GM19468 (cell line): ENCODE measurements around the gene MX1.
"Not testable (repeated sequence)": the region's sequence is repeated elsewhere in the genome, so short reads cannot be mapped to it uniquely, and the experiment has no call there.

Experiments used
- ATAC-seq: cut with Tn5 transposase; IDR thresholded peaks from one replicate; pipeline ENCODE4 v1.9.1; 2021; ENCODE audit warnings: mild to moderate bottlenecking, moderate library complexity, moderate number of reproducible peaks; ENCODE audit not compliant: unreplicated experiment; ENCODE audit errors: extremely low read depth

The MX1 gene

DNA sequence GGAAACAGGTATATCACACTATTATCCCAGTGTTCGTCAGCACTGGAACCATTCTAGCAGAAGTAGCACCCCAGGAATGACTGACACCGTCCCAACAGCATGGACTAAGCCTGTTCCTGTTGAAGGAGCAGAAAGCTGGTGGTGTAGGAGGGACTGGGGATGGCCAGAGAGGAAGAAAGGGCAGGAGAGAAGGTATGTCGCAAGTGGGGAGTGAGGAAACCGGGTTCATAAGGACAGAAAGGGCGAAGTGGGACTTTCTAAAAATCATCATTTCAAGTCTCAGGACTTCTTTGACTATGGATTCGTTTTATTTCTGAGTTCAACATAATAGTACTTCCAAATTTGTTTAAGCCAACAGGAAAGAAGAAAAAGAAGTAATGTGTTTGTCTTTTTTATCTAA lies 19.7 kb upstream of the MX1 start:
- ATAC-seq, result no peak

DNA sequence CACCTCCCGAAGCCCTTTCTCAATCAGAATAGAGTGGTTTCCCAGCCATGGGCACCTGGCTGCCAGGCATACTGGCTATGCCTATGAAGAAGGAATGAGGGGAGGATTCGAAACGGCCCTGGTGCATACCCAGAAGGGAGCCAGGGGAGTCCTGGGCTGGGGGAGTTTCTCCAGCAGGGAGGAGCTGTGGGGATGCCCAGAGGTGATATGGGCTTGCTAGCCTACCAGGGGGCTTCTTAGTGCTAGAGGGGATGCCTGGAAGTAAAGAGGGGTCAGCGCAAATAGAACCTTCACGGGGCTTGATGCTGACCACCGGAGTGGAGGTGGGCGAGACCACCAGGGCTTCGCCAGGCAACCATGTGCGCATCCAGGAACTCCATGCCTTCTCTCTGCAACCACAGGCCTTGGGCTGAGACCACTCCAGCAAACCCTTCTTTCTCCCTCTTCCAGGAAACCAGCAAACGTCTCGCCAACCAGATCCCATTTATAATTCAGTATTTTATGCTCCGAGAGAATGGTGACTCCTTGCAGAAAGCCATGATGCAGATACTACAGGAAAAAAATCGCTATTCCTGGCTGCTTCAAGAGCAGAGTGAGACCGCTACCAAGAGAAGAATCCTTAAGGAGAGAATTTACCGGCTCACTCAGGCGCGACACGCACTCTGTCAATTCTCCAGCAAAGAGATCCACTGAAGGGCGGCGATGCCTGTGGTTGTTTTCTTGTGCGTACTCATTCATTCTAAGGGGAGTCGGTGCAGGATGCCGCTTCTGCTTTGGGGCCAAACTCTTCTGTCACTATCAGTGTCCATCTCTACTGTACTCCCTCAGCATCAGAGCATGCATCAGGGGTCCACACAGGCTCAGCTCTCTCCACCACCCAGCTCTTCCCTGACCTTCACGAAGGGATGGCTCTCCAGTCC lies 18.2 kb upstream of the MX1 start:
- ATAC-seq, result no peak

DNA sequence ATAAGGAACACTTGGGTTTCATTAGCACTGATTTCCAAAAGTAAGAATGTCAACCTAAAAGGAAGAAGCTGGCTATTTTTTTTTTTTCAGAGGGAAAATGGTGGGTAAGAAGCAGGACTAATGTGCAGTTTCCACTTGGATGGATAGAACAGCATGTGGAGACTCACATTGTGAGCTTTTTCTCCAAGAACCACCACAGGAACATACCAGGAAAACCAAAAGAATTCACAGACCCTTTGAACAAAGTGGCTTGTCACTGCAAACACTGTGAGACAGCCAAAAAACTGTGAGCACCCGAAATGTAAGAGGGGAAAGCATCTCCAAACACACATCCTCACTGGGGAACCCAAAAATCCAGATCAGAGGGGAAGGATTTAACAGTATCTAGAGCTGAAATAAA lies 15.7 kb upstream of the MX1 start:
- no peak for ATAC-seq

DNA sequence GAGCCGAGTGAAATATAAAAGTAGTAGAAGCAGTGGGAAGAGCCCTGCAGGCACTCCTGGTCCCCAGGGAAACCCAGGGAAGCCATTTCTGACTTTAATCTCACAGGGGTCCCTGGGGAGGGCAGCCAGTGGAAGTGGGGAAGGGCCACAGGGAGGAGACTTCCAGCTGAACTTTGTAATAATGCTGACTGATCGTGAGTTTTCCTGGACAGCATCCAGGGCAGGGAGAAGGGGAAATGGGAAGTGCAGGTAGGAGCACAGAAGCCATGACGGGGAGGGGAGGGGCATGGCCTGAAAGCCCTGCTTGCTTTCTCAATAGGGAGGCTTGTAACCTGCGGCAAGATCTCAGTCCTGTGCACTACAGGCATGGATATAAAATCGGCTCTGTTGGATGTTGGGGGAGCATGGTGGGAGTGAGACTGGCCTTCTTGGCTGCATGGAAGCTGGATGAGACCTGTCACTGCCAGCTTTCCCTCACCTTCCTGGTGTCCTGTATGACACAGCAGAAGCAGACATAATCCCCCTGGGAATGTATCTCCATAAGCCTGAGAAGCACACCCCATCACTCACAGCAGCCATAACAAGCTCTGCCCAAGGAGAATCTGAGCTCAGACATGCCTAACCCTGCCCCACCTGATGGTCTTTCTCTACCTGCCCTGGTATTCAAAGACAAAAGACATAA lies 15.1 kb upstream of the MX1 start:
- no peak for ATAC-seq

DNA sequence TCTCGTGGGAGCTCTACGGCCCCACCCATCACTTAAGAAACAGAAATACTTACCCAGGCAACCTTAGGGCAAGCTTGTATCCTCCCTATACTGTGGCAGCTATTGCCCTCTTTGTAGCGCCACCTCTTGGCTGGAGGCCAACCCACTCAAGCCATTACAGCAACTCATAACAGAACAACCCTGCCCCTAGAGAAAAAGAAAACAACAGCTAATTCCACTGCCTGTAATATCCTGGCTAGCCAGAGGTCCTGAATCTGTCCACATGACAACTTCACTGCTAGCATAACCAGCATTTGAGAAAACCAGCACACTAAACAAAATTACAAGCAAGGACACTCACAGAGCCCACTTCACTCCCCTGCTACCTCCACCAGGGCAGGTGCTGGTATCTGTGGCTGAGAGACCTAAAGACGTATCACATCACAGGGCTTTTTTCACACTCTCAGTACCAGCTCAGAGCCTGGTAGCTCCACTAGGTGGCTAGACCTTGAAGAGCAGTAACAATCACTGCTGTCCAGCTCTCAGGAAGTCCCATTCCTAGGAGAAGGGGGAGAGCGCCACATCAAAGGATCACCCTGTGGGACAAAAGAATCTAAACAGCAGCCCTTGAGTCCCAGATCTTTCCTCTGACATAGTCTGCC lies 14.5 kb upstream of the MX1 start:
- ATAC-seq, result no peak

DNA sequence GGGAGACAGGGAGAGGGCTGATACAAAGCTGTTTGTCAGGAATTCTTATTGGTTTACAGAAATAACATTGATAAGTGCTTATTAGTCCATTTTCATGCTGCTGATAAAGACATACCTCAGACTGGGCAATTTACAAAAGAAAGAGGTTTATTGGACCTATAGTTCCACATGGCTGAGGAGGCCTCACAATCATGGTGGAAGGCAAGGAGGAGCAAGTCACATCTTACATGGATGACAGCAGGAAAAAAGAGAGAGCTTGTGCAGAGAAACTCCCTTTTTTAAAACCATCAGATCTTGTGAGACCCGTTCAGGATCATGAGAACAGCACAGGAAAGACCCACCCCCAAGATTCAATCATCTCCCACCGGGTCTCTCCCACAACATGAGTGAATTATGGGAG lies 8.5 kb upstream of the MX1 start:
- ATAC-seq, result not testable (repeated sequence)

DNA sequence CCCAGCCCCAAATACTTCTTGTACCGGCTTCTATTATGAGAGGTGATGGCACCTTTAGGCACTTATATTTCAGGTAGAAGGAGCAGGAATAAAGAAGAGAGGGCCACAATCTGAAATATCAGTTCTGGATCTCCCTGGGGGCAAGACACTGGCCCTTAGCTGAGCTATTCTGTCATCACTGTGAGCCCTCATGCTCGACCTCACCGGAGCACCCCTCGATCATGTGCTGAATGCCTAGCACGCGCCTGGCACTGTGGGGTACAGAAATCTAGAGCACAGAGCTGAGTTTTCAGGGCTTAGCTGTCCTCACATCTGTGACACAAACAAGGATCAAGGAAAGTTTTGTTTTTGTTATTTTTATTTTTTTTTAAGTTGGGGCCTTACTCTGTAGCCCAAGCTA lies 7.6 kb upstream of the MX1 start:
- no peak for ATAC-seq

DNA sequence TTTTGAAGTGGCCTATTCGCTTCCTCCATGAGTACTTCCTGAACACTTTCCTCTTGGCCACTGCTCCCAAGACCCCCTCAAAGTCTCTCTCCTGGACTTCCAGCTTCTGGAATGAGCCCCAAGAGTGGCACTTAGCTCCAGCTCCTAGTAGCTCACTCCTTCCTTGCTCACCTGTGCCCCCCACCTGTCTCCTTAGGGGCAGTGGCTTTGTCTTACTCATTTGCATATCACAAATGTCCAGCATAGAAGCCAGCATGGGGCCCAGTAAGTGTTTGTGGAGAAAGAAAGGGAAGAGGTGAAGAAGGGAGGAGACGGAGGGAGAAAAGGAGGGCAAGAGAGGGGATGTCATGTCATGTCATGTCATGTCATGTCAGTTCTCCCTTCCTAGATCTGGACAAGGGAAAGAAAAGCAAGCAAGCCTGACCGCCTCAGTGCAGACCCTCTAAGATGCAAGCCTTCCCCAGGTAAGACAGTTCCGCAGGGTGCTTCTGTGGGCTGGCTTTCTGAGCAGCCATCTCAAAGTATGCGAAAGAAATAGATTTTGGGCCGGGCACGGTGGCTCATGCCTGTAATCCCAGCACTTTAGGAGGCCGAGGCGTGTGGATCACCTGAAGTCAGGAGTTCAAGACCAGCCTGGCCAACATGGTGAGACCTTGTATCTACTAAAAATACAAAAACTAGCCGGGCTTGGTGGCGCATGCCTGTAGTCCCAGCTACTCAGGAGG lies 6.9 kb upstream of the MX1 start:
- no peak for ATAC-seq

DNA sequence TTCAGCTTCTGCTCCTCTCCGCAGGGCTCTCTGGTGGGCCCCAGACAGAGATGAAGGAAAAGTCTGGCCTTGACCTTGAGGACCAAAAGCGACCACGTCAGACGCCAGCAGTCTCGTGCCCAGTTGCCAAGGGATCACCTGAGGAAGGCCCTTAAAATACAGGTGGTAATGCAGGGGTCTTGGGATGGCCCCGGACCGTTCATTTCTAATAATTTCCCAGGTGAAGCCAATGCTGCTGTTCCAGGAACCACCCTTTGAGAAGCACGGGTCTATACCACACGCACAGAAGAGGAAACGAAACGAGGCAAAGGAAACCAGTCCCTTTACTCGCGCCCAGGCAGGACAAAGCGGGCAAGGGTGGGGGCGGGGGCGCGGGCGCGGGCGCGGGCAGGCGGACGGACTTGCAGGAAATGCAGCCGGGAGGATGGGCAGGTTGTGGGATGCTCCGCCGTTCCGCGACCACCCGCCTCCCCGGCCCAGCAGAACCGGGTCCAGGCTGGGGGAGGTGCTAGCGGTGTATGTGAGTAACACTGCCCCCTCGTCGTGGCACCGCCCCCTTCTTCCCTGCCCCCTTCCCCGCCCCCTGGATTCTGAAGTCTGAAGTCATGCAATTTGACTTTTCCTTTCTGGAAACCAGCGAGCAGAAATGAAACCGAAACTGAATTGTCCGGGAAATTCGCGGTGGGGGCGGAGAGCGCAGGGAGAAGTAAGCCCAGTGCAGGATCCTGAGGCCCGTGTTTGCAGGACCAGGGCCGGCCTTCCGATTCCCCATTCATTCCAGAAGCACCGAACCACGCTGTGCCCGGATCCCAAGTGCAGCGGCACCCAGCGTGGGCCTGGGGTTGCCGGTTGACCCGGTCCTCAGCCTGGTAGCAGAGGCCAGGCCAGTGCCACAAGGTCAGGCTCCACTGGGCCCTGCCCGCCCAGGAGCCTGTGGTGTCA lies 5.8 kb upstream of the MX1 start:
- ATAC-seq, result no peak

DNA sequence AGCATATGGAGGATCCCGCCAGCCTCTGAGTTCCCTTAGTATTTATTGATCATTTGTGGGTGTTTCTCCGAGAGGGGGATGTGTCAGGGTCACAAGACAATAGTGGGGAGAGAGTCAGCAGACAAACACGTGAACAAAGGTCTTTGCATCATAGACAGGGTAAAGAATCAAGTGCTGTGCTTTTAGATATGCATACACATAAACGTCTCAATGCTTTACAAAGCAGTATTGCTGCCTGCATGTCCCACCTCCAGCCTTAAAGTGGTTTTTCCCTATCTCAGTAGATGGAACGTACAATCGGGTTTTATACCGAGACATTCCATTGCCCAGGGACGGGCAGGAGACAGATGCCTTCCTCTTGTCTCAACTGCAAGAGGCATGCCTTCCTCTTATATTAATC lies 5.0 kb upstream of the MX1 start:
- ATAC-seq, result not testable (repeated sequence)

DNA sequence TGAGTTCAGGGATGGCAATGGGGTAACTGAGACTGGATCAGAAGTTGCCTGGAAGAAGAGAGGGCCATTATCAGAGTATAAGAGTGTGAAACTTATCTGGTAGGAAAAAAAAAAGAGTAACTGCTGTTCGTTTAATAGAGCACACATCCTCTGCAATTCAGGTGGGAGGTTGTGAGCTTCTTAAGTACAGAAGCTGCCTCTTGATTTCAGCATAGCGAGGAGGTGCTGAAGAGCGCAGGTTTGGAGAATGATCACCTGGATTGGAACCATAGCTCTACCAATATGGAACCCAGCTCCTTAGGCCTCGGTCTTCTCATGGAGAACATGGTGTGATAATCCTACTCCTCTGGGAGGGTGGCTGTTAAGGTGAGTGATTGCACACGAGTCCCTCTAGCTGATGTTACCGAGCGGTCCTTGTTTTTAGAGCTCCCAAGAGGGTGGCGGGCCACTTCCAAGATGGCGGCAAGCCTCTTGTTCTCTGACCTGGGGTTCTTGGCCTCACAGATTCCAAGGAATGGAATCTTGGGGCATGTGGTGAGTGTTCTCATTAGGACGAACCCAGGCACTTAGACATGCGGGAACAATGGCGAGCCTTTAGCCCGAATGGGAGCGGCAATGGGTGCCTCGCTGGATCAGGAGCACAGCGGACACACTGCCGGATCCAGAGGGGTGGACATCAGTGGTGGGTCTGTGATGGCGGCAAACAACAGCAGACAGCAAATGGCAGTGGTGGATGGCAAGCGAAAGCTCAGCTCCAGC lies 3.3 kb upstream of the MX1 start:
- ATAC-seq, result no peak

DNA sequence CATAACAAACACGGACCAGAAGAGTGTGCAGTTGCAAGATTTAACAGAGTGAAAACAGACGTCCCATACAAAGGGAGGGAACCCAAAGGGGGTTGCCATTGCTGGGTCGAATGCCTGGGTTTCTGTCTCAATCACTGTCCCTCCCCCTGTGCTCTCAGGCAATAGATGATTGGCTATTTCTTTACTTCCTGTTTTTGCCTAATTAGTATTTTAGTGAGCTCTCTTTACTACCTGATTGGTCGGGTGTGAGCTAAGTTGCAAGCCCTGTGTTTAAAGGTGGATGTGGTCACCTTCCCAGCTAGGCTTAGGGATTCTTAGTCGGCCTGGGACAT lies 2.8 kb upstream of the MX1 start:
- ATAC-seq, result not testable (repeated sequence)

DNA sequence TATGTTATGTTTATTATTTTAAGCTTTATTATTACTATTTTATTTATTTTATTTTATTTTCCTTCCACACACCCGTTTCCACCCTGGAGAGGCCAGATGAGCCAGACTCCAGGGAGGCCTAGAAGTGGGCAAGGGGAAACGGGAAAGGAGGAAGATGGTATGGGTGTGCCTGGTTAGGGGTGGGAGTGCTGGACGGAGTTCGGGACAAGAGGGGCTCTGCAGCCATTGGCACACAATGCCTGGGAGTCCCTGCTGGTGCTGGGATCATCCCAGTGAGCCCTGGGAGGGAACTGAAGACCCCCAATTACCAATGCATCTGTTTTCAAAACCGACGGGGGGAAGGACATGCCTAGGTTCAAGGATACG lies 468 bp upstream of the MX1 start:
- ATAC-seq, result no peak

DNA sequence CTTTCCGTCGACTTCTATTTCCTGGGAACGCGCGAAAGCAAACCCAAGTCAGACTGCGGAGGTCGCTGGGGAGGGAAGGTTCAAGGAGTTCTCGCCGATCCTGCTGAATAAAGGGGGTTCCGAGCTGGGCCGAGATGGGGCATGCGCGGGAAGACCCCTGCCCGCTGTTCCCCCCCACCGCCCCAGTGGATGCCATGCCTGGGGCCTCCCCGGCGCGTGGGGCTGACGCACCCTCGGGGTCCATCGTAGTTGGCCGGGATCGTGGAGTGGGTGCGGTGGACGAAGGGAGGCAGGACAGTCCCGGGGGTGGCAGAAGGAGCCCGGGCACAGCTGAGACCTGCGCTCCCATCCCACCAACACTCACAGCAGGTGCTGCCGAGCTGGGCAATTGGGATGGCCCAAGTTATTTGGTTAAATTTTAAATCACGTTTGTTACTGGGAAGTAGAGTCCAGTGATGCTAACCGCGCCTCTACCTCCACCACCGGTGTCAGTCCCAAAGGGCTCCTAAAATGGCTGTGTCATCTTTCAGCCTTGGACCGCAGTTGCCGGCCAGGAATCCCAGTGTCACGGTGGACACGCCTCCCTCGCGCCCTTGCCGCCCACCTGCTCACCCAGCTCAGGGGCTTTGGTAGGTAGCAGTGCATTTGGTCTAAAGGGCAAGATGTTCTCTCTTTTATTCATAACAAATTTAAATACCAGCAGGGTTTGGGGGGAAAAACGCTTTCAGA lies 801 bp downstream of the MX1 start:
- no peak for ATAC-seq

DNA sequence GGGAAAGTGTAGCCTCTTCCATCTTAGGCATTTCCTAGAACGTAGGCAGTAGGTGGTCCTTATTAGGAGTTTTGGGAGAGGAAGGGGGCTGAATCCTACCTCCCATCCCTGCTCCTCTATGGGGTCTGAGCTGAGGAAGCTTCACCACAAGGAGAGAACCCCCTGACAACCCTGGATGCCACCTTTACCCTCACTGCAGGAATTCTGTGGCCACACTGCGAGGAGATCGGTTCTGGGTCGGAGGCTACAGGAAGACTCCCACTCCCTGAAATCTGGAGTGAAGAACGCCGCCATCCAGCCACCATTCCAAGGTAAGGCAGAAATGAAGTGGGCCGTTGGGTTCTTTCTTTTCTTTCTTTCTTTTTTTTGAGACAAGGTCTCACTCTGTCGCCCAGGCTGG lies 1.5 kb downstream of the MX1 start:
- no peak for ATAC-seq

DNA sequence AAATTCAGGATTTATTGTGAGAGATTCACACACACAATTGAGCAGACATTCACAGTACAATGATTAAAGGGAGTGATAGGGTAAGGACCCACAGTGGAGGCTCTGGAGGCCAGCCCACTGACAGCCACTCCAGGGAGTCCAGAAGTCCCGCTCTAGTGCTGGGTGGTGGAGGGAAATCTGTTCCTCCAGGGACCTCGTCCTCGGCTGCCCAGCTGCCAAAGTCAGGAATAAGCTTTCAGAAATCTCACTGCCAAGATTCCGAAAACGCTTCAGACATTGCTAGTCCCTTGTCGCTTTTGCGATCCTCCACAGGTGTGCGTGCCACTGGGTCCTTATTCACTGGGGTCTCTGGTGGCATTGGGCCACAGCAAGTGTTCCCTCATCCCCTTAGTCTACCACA lies 2.3 kb downstream of the MX1 start:
- no peak for ATAC-seq

DNA sequence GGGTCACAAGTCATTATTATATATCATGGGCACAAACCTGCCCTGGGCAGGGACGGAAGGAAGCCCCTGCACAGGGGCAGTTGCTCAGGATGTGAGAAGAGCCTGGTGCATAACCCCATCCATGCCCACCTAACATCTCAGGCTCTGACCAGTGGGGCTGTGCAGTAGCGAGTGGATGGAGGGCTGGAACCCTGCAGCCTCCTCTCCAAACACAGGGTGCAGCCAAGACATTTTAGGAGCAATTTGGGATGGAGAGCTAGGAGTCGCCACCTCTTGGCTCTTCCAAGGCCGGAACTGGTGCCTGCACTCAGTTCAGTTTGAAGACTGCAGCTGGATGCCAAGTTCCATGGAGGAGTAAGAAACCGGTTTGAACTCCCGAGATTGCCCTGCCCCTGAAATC lies 2.8 kb downstream of the MX1 start:
- ATAC-seq, result no peak

DNA sequence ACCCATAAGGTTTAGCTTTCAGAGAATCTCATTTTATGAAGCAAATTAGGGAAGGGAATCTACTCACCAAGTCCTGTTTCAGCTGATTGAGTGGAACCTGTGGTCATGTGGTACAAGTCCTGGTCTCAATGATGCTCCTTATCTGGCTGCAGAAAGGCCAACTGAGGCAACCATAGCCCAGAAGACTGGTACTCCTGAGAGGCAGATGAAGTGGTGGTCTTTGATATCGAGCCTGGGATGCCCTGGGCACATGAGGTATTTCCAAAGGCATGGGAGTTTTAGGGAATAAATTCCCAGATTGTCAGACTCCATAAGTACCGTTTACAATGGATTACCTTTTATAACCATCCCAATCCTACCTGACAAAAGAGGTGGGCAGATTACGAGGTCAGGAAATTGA lies 3.3 kb downstream of the MX1 start:
- ATAC-seq, result no peak
